Measurements from ENCODE around the gene DNM3.
"Not testable (repeated sequence)": the region's sequence is repeated elsewhere in the genome, so short reads cannot be mapped to it uniquely, and the experiment has no call there.

The DNM3 gene

DNA sequence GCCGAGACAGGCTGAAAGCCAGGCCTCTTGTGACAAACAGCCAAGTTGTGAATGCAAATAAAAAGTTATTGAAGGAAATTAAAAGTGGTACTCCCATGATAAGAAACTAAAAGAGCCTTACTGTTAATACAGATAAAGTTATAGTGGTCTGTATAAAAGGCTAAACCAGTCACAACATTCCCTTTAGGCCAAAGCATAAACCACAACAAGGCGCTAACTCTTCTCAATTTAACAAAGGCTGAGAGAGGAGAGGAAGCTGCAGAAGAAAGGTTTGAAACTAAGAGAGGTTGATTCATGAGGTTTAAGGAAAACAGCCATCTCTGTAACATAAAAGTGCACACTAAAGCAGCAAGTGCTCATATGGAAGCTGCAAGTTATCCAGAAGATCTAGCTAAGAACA is 589.9 kb downstream of the DNM3 start:
- peak; percentile 39 for DNase-seq (ENCODE audit: low read depth, low spot score)
- H3K4me3 ChIP-seq (ENCODE audit: low read length) = no peak overlapping the region

DNA sequence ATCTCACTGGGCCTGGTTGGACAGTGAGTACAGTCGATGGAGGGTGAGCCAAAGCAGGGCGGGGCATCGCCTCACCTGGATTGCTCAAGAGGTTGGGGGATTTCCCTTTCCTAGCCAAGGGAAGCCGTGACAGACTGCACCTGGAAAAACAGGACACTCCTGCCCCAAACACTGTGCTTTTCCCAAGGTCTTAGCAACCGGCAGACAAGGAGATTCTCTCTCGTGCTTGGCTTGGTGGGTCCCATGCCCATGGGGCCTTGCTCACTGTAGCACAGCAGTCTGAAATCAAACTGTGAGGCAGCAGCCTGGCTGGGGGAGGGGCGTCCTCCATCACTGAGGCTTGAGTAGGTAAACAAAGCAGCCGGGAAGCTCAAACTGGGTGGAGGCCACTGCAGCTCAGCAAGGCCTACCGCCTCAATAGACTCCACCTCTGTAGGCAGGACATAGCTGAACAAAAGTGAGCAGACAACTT is 590.5 kb downstream of the DNM3 start:
- DNase-seq (ENCODE audit: low read depth, low spot score) = no peak
- no peak overlapping the region for H3K4me3 ChIP-seq (ENCODE audit: low read length)

DNA sequence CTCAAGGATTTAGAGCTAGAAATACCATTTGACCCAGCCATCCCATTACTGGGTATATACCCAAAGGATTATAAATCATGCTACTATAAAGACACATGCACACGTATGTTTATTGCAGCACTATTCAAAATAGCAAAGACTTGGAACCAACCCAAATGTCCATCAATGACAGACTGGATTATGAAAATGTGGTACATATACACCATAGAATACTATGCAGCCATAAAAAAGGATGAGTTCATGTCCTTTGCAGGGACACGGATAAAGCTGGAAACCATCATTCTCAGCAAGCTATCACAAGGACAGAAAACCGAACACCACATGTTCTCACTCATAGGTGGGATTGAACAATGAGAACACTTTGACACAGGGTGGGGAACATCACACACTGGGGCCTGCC is 595.9 kb downstream of the DNM3 start:
- not testable (repeated sequence) for DNase-seq (ENCODE audit: low read depth, low spot score); H3K4me3 ChIP-seq (ENCODE audit: low read length)

DNA sequence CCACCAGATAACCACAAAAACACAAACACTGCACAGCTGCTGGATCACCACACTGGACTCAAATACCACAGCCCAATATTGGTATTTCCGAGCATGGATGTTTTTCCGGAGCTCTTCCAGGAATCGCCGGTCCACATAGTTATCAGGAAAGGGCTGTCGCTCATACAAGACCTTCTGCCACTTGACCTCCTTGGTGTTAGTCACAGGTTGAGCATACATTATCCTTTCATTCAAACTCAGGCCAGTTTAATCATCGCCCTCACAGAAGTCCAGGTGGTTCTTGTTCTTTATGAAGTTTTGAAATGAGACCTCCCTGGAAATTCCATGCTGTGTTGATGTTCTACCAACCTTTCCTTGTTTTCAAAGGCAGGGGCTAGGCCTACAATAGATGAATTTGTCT is 601.1 kb downstream of the DNM3 start:
- no peak overlapping the region for H3K4me3 ChIP-seq (ENCODE audit: low read length)
- DNase-seq (ENCODE audit: low read depth, low spot score) = no peak

DNA sequence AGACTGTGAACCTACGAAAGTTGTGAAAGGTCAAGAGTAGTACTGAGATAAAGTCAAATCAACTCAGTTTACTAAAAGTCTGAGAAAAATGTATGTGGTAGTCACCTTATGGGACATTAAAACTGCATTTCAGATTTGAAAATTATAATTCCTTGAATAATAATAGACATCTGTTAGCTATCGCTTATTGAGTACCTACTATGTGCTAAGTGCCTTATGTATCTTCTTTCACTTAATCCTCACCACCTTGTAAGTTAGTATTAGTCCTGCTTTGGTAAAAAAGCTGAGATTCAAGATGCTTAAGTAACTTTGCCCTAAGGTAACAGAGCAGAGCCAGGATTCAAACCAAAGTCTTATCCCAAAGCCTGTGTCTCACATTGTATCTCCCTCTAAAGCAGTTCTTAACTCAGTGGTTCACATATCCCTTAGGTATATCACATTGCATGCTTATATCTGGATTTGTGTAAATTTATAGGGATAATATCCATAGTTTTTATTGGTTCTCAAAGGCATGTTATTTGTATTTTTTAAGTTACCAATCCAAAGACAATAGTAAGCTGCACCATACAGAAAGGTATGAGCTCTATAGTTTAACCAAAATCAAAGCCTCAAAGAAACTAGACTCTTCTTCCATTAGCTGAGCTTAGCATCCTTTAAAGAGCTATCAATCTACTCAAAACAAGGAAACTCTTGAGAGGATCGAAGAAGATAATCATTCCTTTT is 601.7 kb downstream of the DNM3 start:
- H3K4me3 ChIP-seq (ENCODE audit: low read length) = peak overlapping the region; percentile 79
- DNase-seq (ENCODE audit: low read depth, low spot score) = no peak

DNA sequence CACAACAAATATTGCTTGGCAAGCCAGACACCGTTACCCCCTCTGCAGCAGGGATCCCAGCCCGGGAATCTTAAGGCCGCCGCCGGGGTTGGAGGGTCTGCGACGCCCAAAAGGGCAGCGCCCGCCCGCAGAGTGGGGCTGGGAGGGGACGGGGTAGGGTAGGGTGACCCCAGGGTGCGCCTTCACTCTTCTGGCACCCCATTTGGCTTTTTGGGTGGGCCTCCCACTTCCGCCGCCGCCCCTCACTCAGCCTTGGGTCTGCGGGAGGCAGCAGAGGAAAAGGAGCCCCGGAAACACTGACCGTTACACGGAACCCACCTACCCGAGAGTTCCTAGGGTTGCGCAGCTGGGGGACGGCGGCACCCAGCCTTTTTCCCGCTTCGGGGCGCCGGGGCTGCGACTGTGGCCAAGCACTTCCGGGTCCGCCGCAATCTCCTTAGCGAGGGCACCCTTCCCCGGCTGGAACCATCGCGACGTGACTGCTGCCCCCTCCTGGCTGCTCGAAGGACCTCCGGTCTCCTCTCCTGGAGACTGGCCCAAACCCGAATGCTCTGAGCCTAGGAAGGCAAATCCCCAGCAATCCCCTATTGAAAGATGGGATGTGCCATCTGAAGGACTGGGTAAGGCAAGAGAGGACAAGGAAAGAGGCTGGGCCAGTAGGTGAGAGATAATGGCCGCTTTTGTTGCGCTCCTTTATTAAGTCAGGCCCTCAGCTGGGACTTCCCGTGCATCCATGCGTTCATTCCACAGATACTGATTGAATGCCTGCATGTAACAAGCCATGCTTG is 602.6 kb downstream of the DNM3 start, which contains the start of gene PIGC:
Gene PIGC, minus strand, starts transcription at position 404 of the 788 bp plus-strand sequence. CDS start 1,447 bp downstream, outside the sequence.
- peak; percentile 82 for DNase-seq (ENCODE audit: low read depth, low spot score)

DNA sequence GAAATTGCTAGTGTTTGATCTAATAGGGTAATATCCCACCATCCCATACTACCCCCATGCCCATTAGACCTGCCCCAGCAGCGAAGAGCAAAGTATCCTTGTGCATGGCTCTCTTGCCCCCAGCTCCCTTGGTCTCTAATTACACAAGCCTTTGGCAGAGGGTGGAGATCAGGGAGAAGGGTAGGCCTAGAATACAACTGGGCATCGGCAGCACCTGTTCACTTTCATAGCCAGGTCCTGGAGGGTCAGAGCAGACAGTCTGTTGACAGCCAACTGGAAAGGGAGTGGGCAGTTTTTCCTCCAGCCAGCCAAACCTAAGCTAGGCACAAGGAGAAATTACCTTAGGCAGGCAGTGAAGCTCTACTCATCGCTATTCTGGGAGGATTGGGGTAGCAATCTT is 605.2 kb downstream of the DNM3 start:
- DNase-seq (ENCODE audit: low read depth, low spot score) = no peak
- H3K4me3 ChIP-seq (ENCODE audit: low read length) = no peak overlapping the region

More for the DNA sequence above, 602.6 kb downstream of the DNM3 start, which contains the start of gene PIGC:
- peak within 1 kb of the TSS; percentile 79 for H3K4me3 ChIP-seq (ENCODE audit: low read length)

DNA sequence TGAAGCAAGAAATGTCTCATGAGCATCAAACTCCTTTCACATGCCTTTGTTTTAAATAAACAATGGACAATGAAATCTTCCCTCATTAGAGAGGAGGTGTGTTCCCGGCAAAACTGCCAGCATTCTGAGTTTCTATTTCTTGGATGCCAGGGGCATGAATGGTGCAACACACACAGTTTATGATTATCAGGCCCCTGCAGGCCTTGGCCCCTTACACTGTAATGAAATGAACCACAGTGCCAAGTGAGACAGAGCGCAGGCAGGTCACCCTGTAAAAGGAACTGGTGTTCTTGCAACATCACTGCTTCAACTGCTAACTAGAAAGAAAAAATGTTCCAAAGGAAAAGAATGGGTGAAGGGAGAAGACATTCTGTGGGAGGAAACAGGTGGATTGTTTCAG is 606.3 kb downstream of the DNM3 start:
- no peak overlapping the region for H3K4me3 ChIP-seq (ENCODE audit: low read length)
- no peak for DNase-seq (ENCODE audit: low read depth, low spot score)

DNA sequence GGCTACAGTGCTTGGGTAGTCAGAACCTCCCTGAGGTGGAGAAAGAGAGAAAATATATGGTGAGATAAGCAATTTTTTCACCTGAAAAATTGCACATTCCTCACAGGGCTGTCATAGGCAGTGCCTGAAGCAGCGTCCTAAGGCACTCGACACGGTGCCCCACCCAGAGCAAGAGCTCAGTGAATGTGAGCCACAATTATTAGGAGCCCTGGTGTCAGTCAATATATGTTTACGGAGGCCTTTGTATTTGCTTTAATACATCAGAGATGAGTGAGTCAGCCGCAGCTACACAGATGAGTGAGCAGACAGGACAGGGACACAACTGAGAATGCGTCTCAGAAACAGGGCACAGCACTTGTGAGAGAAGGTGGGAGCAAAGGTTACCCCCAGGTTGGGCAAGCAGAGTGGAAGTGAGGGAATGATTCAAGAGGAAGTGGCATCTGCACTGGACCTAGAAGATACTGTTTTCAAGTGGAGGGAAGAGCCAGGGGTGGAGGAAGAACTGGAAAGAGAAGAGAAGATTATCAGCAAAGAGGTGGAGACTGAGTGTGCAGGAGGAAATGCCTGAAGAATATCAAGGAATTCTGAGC is 607.8 kb downstream of the DNM3 start:
- no peak overlapping the region for H3K4me3 ChIP-seq (ENCODE audit: low read length)

DNA sequence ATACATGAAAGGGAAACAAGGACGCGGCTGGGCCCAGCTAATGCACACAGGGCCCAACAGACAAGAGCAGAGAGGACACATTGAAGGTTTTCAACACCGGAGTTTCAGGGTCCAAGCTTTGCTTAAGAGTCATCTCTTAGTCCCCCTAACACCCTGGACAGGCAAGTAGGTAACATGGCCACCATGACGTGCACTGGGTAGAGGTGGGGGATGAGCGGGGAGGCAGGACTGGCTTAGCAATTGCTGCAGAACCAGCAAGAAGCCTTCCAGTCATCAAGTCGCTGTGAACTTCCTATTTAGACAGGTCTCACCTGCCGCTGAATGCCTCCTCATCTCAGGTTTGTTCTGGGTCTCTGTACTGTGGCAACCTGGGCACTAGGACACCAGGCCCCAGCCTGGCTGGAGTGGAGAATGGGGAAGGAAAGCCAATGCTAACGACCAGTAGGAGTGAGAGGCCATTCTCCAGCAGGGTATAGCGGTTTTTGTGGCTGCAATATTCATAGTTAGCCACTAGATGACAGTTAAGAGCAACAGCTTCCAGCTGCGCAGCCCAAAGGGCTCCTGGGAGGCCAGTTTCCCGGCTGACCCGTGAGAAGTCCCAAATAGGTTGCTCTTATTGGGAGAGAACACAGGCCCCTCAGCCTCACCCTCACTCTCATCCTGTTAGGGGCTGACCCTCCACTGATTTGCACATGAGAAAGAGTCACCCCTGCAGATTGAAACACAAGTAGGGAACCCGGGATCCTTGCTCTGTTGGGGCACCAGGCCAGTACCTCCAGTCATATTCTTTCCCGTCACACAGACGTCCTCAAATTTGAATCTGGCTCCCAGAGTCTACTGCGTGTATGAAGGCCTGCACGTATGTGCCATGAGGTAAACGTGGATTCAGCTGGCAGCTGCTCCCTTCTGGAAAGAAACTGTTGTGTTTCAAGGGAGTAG is 608.6 kb downstream of the DNM3 start:
- DNase-seq (ENCODE audit: low read depth, low spot score) = no peak
- H3K4me3 ChIP-seq (ENCODE audit: low read length) = no peak overlapping the region

More for the DNA sequence above, 607.8 kb downstream of the DNM3 start:
- no peak for DNase-seq (ENCODE audit: low read depth, low spot score)

DNA sequence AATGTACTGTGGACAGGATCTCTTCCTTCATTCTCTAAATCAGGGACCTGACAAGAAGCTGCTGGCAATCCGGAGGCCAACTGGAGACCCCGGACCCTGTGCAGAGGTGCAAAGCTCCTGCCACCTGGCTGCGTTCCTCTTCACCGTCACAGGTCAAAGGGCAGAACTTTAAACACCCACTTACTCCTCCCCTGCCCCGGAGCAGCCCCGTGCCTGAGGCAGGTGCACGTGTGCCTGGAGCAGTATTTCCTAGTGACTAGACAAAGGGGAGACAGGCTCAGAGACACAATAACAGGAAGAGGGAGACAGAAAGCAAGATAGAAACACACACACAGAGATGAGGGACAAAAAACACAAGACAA is 609.2 kb downstream of the DNM3 start:
- no peak overlapping the region for H3K4me3 ChIP-seq (ENCODE audit: low read length)
- DNase-seq (ENCODE audit: low read depth, low spot score) = no peak

DNA sequence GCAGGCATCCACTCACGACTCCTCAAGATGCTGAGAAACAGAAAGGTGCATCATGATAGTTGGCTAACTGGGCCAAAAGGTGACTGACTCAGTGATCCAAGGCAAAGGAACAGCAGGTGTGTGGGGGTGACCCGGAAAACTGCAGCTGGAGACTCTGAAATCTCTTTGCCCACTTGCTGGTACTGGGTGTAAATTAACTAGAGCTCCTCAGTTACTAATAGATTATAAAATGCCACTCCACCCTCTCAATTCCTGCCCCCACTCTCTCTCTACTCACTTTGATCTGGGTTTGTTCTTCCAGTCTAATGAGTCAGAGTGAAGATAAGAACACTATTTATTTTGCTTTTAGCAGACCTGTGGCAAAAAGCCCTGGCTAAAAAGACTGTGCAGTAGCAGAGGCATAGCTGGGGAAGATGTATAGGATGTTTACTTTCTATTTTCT is 609.7 kb downstream of the DNM3 start:
- H3K4me3 ChIP-seq (ENCODE audit: low read length) = no peak overlapping the region
- DNase-seq (ENCODE audit: low read depth, low spot score) = no peak

DNA sequence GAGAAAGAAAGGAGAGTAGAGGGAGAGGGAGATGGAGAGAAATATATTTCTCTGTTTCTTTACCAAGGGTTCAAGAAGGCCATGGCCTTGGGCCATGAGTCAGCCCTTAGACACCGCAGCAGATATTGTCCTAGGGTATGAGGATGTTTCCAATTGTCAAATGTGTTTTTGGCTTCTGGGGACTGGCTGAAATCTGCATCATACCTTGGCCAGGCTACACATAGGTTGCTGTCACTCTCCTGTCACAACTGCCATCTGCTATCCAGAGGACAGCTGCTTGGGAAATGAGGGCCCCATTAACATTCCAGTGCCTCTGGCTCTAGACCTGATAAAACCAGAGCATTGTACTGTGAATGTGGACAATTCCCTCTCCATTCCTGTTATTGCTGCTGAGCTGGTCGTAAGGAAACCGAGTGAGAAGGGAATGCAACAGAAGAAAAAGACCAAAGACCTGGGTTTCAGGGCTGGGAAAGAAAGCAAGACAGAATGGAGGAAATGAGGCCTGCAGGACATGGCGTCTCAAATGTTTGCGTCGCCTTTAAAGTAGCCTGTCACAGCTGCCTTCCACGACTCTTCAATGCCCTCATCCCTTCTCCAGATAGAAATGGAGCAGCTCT is 611.3 kb downstream of the DNM3 start:
- no peak overlapping the region for H3K4me3 ChIP-seq (ENCODE audit: low read length)
- DNase-seq (ENCODE audit: low read depth, low spot score) = no peak

DNA sequence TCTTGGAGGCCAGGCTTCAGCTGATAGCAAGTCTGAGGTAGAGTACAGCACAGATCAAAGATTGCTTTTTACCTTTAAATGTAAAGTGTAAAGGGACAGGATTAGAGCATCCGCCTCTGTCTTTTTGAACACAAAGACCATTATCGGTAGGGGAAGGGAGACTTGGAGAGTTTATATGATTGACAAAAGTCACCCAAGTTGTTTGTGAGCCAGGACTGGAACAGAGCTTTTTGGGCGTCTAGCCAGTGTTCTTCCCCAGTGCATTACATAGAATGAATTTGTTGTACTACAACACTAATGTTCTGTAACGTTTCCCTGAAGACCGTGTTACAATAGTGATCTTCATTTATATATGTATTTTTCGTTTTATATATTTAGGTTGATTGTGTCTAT is 611.9 kb downstream of the DNM3 start:
- DNase-seq (ENCODE audit: low read depth, low spot score) = no peak

DNA sequence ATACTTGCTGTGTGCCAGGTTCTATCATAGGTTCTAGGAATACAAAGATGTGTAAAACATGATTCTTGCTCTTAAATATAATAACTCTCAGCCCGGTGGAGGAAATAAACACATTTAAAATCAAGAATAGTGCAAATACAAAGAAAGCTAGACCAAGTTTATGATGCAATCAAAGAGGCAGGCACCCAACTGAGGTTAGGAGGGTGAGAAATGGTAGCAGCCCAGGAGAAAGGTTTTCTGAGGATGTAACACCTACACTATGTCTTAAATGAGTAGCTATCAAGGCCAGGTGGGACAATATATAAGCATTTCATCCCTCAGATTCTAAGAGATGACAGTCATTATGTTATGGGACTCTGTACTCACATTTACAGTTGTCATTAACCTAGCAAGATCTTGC is 612.3 kb downstream of the DNM3 start:
- H3K4me3 ChIP-seq (ENCODE audit: low read length) = no peak overlapping the region
- DNase-seq (ENCODE audit: low read depth, low spot score) = no peak

More for the DNA sequence above, 611.9 kb downstream of the DNM3 start:
- H3K4me3 ChIP-seq (ENCODE audit: low read length) = no peak overlapping the region

DNA sequence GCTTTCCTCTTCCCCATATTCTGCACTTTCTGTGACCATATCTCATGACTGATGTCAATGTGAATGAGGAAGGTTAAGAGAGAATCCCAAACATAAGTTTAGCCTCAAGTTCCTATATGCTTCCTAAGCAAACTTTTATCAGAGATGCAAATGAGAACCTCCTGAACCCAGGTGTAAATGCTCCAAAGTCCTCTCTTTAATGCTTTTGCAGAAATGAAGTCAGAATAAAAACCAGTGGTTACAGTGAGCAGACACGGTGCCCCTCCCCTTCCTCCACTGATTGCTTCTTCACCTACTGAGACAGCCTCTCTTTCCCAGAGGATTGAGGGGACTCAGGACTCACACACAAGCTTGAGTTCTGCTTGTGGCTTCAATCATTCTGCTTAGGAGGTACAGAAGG is 614.2 kb downstream of the DNM3 start:
- H3K4me3 ChIP-seq (ENCODE audit: low read length) = no peak overlapping the region
- no peak for DNase-seq (ENCODE audit: low read depth, low spot score)

DNA sequence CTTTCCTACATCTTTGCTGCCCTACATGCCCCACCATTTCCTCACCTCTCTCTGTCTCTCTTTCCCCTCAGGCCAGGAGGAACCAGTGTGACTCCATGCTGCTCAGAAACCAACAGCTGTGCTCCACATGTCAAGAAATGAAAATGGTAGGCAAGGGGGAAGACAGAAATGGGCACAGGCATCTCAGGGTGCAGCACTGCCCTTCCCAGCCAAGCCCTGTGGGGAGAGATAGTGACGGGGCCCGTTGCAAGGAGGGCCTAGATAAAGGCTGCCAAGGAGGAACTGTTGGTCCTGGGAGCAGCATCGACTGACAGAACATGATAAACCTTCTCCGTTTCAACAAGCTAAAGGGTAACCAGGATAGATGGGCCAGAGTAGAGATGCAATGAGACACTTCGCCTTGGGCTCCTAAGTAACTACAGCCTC is 615.1 kb downstream of the DNM3 start:
- DNase-seq (ENCODE audit: low read depth, low spot score) = no peak
- H3K4me3 ChIP-seq (ENCODE audit: low read length) = no peak overlapping the region

DNA sequence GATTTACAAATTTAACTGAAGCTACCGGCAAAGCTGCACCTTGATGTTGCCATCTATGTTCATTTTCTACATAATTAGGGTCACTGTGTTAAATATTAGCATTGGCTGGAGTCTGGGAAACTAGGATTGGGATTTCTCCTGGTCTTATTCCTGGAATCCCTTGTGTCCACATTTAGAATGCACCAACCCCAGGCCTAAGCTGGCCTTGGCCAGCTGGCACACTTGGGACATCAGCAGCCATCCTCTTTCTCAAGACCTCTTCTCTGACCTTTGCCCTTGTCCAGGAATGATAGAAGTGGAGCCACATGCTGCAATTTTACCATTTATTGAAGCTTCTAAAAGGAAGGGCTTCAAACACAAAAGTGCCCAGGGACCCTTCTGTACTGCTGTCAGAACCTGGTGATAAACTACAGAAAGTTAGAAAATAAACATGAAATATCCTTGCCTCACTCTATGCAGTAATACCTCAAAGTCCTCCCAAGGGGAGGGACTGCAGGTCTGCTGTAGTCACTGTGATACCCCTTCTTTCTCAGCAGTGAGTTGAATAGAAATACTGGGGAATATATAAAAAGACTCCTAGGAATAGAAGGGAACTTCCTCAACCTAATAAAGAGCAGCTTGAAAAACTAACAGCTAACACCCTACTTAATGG is 616.3 kb downstream of the DNM3 start:
- H3K4me3 ChIP-seq (ENCODE audit: low read length) = no peak overlapping the region
- no peak for DNase-seq (ENCODE audit: low read depth, low spot score)
